ENCODE measurements around the gene UNC79. TPM values are rescaled to one million over a fixed set of nuclear protein-coding genes. Genes with fewer than 3 reads are reported as not detected.

UNC79 gene
- total RNA-seq, 1 donor: under 0.01 TPM

DNA sequence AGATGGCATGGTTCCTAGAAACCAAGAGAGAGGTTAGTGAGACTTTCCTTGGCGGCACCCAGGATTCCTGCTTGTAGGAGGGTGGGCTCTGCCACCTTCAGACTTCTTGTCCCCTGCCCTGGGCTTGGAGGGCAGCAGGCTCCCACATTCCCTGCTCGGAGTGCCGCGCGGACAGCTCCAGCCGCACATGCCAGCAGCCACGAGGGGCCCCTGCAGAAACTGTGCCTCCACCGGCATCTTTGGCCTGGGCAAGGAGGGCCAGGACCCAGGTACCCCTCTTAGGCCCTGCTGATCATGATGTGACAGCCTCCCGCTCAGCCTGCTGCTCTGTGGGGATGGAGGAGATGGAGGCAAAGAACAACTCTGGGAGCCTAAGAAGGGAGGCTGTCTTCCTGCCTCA, 295.3 kb downstream of the UNC79 start:
- no peak overlapping the region for H3K4me3 ChIP-seq (ENCODE audit: insufficient read depth, low read length)

DNA sequence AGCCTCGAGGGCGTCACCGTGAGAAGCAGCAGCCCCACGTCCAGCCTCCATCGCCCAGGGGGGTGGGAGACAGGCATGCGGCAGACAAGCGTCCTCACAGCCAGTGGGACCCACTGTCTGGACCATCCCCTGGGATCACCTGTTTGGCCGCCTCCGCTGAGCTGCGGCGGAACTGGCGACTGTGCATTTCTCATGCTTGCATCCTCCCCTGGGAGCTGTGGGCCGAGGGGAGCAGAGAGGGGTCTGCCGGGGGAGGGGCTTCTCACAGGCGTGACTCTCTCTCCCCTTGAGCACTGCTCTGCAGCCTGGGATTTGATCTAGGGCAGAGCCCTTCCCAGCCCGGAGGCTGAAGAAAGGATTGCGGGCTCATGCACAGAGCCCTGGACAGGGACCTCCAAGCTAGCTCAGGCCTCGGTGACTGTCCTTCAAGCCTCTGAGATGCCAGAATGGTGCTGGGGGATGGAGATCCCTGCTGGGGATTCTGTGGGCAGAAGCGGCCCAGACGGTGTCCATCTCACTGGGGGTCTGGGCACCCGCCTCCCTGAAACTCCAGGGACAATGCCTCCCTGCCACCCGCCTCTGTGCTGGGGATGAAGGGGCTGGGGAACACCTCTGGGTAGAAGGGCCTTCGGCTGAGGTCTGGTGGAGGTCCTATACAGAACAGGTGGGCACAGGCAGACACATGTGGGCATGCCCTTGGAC, 296.5 kb downstream of the UNC79 start:
- Histone ChIP-seq H3K4me1 (ENCODE audit: insufficient read depth, low read length) (no peaks in the 10 kb centered on the region), H4K20me1 (ENCODE audit: insufficient read depth, low read length) (no peaks in the 10 kb centered on the region), H3K27me3 (ENCODE audit: insufficient read depth, low read length) (no peaks in the 10 kb centered on the region), H3K79me2 (ENCODE audit: insufficient read depth, low read length) (no peaks in the 10 kb centered on the region), H2AFZ (ENCODE audit: low read length) (no peak overlapping the region), H3K4me3 (ENCODE audit: insufficient read depth, low read length) (no peak overlapping the region), H3K4me2 (ENCODE audit: insufficient read depth, low read length) (no peak overlapping the region), H3K27ac (ENCODE audit: low read depth, low read length) (no peak overlapping the region), H3K9me3 (ENCODE audit: low read depth, low read length) (no peaks in the 10 kb centered on the region), H3K36me3 (ENCODE audit: insufficient read depth, low read length) (no peaks in the 10 kb centered on the region)
- TF ChIP-seq, protein P1, sequence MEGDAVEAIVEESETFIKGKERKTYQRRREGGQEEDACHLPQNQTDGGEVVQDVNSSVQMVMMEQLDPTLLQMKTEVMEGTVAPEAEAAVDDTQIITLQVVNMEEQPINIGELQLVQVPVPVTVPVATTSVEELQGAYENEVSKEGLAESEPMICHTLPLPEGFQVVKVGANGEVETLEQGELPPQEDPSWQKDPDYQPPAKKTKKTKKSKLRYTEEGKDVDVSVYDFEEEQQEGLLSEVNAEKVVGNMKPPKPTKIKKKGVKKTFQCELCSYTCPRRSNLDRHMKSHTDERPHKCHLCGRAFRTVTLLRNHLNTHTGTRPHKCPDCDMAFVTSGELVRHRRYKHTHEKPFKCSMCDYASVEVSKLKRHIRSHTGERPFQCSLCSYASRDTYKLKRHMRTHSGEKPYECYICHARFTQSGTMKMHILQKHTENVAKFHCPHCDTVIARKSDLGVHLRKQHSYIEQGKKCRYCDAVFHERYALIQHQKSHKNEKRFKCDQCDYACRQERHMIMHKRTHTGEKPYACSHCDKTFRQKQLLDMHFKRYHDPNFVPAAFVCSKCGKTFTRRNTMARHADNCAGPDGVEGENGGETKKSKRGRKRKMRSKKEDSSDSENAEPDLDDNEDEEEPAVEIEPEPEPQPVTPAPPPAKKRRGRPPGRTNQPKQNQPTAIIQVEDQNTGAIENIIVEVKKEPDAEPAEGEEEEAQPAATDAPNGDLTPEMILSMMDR (IDR thresholded peaks at IDR 0.05; ENCODE audit: extremely low read depth, low read depth, low read length): no peak
- DNase-seq (ENCODE audit: insufficient read length, low spot score, missing footprints): peak; percentile 65

More for the DNA sequence above, 295.3 kb downstream of the UNC79 start:
- no peak overlapping the region for H3K4me2 ChIP-seq (ENCODE audit: insufficient read depth, low read length)
- H3K27ac ChIP-seq (ENCODE audit: low read depth, low read length): no peak overlapping the region
- H3K9me3 ChIP-seq (ENCODE audit: low read depth, low read length): no peaks in the 10 kb centered on the region
- DNase-seq (ENCODE audit: insufficient read length, low spot score, missing footprints): peak; percentile 3
- H4K20me1 ChIP-seq (ENCODE audit: insufficient read depth, low read length): no peaks in the 10 kb centered on the region
- H3K27me3 ChIP-seq (ENCODE audit: insufficient read depth, low read length): no peaks in the 10 kb centered on the region
- H3K36me3 ChIP-seq (ENCODE audit: insufficient read depth, low read length): no peaks in the 10 kb centered on the region
- TF ChIP-seq, protein P1 (IDR thresholded peaks at IDR 0.05; ENCODE audit: extremely low read depth, low read depth, low read length): no peak
- H3K4me1 ChIP-seq (ENCODE audit: insufficient read depth, low read length): no peaks in the 10 kb centered on the region
- H2AFZ ChIP-seq (ENCODE audit: low read length): no peak overlapping the region
- no peaks in the 10 kb centered on the region for H3K79me2 ChIP-seq (ENCODE audit: insufficient read depth, low read length)

DNA sequence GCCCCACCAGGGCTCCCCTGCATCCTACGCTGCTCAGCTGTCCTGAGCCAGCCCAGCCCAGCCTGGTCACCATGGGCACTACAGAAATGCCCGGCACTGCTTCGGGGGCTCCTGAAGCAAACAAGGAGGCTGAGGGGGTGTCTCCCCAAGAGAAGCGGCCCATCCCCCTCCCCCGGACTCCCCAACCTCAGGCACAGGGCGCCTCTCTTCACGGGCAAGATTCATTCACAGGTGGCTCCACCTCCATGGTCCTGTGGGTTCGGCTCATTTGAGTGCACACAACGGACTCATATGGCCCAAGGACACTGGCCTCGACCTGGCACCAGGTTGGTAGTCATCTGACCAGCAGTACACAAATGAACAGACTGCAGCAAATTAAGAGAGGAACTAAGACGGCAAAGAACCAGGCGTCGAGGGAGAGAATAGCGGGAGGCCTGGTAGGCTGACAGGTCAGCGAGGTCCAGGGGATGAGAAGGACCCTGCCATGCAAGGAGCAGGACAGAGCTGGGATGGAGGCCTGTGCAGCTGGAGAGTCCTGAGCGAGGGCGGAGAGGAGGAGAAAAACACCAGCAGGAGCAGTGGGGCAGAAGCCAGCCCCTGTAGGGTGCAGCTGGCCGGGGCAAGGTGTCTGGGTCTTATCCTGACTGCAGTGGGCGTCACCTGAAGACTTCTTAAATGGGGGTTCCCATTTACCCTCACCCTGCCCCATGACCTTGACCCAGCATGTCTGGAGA, 297.3 kb downstream of the UNC79 start:
- Histone ChIP-seq H3K27ac (ENCODE audit: low read depth, low read length) (no peak overlapping the region), H3K36me3 (ENCODE audit: insufficient read depth, low read length) (no peaks in the 10 kb centered on the region), H2AFZ (ENCODE audit: low read length) (no peak overlapping the region), H3K4me2 (ENCODE audit: insufficient read depth, low read length) (no peak overlapping the region), H3K9me3 (ENCODE audit: low read depth, low read length) (no peaks in the 10 kb centered on the region), H3K4me3 (ENCODE audit: insufficient read depth, low read length) (no peak overlapping the region), H3K79me2 (ENCODE audit: insufficient read depth, low read length) (no peaks in the 10 kb centered on the region), H3K4me1 (ENCODE audit: insufficient read depth, low read length) (no peaks in the 10 kb centered on the region), H3K27me3 (ENCODE audit: insufficient read depth, low read length) (no peaks in the 10 kb centered on the region), H4K20me1 (ENCODE audit: insufficient read depth, low read length) (no peaks in the 10 kb centered on the region)
- peak; percentile 48 for DNase-seq (ENCODE audit: insufficient read length, low spot score, missing footprints)
- TF ChIP-seq, protein P1 (IDR thresholded peaks at IDR 0.05; ENCODE audit: extremely low read depth, low read depth, low read length): no peak

DNA sequence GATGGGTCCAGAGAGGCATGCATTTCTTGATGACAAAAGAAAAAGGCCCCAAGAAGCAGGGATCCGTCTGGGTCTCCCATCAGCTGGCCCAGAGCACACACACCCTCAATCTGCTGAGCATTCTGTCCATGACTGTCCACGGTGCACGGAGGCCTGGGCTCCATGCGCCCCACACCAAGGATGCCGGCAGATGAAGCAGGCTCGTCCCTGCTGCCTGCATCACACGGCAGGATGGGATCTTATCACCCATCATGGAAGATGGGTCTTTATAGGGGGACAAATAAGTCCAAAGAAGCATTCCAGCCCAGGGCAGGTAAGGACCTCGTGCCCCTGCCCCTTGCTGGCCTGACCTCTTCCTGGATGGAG, 297.9 kb downstream of the UNC79 start:
- H3K4me1 ChIP-seq (ENCODE audit: insufficient read depth, low read length): no peaks in the 10 kb centered on the region
- no peak overlapping the region for H3K4me3 ChIP-seq (ENCODE audit: insufficient read depth, low read length)
- H3K79me2 ChIP-seq (ENCODE audit: insufficient read depth, low read length): no peaks in the 10 kb centered on the region
- DNase-seq (ENCODE audit: insufficient read length, low spot score, missing footprints): peak; percentile 35
- no peaks in the 10 kb centered on the region for H4K20me1 ChIP-seq (ENCODE audit: insufficient read depth, low read length)
- no peak overlapping the region for H2AFZ ChIP-seq (ENCODE audit: low read length)
- H3K4me2 ChIP-seq (ENCODE audit: insufficient read depth, low read length): no peak overlapping the region
- H3K27me3 ChIP-seq (ENCODE audit: insufficient read depth, low read length): no peaks in the 10 kb centered on the region
- H3K36me3 ChIP-seq (ENCODE audit: insufficient read depth, low read length): no peaks in the 10 kb centered on the region
- no peaks in the 10 kb centered on the region for H3K9me3 ChIP-seq (ENCODE audit: low read depth, low read length)
- no peak overlapping the region for H3K27ac ChIP-seq (ENCODE audit: low read depth, low read length)
- TF ChIP-seq, protein P1 (IDR thresholded peaks at IDR 0.05; ENCODE audit: extremely low read depth, low read depth, low read length): no peak

Measured in osteoblast (primary cell).